ENCODE measurements around the gene PTPRA.

- TF ChIP-seq CTCF (IDR thresholded peaks at IDR 0.05), result no peak
- TF ChIP-seq POLR2A (IDR thresholded peaks at IDR 0.05), result no peak
Observed at GRCh38 chr20:2867081-2867864, 6.0 kb upstream of the PTPRA start.
